HG03520 (cell line): ENCODE data around the gene DHRSX.
"Not testable (repeated sequence)": the region's sequence is repeated elsewhere in the genome, so short reads cannot be mapped to it uniquely, and the experiment has no call there.

Experiments
- ATAC-seq: cut with Tn5 transposase; IDR thresholded peaks from one replicate; pipeline ENCODE4 v1.9.1; 2021; ENCODE audit warnings: mild to moderate bottlenecking, moderate library complexity; ENCODE audit not compliant: unreplicated experiment

The DHRSX gene

GRCh38 chrX:2434270-2435163, 66.3 kb downstream of the DHRSX start:
- no peak for ATAC-seq

- no peak for ATAC-seq
Observed at GRCh38 chrX:2432298-2432863, 68.4 kb downstream of the DHRSX start.

- no peak for ATAC-seq
Observed at GRCh38 chrX:2430265-2430825, 70.4 kb downstream of the DHRSX start.

GRCh38 chrX:2427737-2428136, 73.0 kb downstream of the DHRSX start:
- no peak for ATAC-seq

- no peak for ATAC-seq
Observed at GRCh38 chrX:2427147-2427546, 73.6 kb downstream of the DHRSX start.

- ATAC-seq = no peak
Observed at GRCh38 chrX:2426289-2426882, 74.4 kb downstream of the DHRSX start.

- no peak for ATAC-seq
Observed at GRCh38 chrX:2425286-2426071, 75.3 kb downstream of the DHRSX start.

- no peak for ATAC-seq
Observed at GRCh38 chrX:2424317-2424716, 76.5 kb downstream of the DHRSX start.

GRCh38 chrX:2423899-2424298, 76.9 kb downstream of the DHRSX start:
- no peak for ATAC-seq

- ATAC-seq = no peak
Observed at GRCh38 chrX:2423282-2423681, 77.5 kb downstream of the DHRSX start.

- not testable (repeated sequence) for ATAC-seq
Observed at GRCh38 chrX:2419418-2419817, 81.4 kb downstream of the DHRSX start.

GRCh38 chrX:2418000-2418399, 82.8 kb downstream of the DHRSX start:
- no peak for ATAC-seq

GRCh38 chrX:2416851-2417604, 83.7 kb downstream of the DHRSX start:
- ATAC-seq = no peak

- ATAC-seq = no peak
Observed at GRCh38 chrX:2414384-2414783, 86.4 kb downstream of the DHRSX start.

- ATAC-seq = no peak
Observed at GRCh38 chrX:2413969-2414368, 86.8 kb downstream of the DHRSX start.

- no peak for ATAC-seq
Observed at GRCh38 chrX:2412131-2412530, 88.6 kb downstream of the DHRSX start.

GRCh38 chrX:2410279-2411020, 90.3 kb downstream of the DHRSX start:
- ATAC-seq = no peak

- no peak for ATAC-seq
Observed at GRCh38 chrX:2409796-2410195, 91.0 kb downstream of the DHRSX start.

GRCh38 chrX:2408856-2409255, 91.9 kb downstream of the DHRSX start:
- no peak for ATAC-seq
